Measurements from ENCODE around the gene CDKN2B-AS1.
A peak's percentile ranks its signal among the peaks of the same experiment; 100 is the strongest.

The CDKN2B-AS1 gene

DNA sequence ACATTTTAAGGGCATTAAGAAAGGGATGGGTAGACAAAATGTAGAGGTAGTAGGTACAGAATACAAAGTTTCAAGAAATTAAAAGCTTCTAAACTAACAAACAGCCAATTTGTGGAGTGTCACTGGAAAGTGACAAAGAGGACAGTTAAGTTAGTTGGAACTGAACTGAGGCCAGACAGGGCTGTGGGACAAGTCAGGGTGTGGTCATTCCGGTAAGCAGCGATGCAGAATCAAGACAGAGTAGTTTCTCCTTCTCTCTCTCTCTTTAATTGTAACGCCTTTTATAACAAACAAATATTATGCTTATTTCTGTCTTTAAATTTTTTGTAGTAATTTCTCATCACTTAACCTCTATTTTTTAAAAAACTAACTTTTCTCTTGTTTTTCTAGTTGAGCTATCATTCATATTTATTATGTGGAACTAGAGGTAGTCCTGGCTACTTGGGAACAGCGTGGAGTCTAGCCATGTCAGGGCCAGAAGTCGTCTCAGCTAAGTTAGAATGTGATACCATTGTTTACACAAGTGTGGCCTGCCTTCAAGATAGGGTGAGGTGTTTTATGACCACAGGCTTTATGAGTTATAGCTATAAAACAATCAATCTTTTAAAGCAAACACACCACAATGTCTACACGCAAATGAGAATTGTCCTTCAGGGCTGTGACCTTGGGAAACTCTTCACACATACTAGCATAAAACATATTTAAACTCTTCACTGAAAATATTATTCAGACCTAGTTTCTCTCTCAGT, 129.8 kb downstream of the CDKN2B-AS1 start:
- no peak for DNase-seq

DNA sequence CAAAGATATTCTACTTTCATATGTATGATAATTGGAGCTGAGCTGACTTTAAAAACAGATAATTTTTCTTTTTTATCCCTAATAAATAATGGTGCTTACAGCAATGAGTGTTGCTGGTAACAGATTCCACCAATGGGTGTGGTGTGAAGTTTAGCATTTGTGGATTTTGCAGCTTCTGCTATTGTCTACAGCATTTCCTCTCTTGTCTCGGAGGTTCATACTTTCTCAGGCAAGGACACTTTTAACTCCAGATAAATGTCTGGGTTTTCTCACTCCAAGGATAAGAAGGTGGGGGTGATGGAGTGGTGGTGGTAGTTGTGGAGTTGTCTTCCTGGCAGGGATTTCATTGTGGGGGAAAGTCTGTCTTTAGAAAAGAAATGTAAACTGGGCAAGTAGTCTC, 134.5 kb downstream of the CDKN2B-AS1 start:
- DNase-seq: no peak

DNA sequence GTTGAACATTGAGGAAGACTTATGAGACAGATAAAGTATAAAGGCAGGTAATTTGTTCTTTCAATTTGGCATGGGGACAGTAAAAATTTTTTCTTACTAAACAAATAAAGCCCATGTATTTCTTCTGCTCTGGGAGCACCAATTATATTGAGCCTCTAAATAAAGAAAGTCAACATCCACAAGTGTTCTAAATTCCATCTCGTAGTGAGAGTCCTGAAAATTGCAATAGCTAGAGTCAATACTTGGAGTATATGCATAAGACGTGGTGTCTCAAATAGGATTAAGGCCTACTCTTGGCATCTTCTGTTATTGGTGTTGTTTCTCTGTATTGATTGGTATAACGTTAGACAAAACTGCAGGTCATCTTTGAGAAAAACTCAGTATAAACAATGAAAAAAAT, 135.0 kb downstream of the CDKN2B-AS1 start:
- DNase-seq: no peak

DNA sequence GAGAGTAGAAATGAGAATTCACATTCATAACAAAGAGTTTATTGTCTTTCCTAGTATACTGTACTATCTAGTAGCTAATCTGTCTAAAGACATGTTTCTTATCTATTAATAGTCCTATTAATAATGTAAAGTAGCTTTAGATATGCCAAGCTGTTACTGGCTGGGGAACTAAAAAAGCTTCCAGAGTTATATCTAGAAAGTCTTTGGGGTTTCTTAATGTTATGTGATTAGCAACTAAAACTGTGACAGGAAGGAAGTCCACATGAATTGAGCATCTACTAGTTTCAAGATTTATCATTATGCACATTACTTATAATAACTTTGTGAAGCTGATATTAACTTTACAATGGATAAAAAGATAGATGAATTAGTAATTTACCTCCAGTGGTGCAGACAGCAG, 137.2 kb downstream of the CDKN2B-AS1 start:
- DNase-seq: no peak

DNA sequence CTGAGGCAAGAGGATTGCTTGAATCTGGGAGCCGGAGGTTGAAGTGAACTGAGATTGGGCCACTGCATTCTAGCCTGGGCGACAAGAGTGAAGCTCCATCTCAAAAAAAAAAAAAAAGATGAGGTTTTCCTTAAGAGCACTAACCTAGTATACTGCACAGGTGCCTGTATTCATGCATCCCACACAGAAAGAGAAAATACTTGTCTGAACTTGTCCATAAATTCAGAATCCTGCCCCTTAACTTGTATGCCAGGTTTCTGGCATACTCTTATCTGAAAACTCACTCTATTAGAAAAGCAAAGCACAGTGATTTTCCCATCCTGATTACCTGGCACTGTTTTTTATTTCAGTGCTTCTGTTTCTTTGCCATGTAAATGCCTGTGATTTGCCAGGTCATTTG, 139.8 kb downstream of the CDKN2B-AS1 start:
- DNase-seq: no peak

DNA sequence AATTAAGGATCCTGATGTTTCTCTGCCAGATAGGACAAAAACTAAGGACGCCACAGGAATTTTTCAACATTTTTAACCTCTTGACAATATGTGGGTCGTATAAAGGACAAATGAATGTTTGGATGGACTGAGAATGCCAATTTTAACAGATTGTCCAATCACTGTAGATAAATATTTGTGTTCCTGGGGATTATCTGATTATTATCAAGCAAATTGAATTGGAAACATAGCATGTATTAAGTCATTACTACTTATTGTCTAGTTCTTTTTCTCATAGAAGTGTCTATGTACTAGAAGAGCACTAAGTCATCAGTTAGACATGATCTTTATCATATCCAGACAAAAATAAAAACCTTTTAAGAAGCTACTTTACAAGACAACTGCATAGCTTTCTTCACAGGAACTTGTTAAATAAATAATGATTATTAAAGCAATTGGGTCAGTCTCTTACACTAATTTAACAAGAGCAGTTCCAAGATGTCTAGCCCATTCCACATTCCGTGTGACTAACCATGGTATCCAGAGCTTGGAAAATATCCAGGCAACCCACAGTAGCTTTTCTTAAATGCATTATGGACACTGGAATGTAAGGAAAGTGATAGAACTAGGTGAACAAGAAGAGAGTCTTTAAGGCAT, 142.0 kb downstream of the CDKN2B-AS1 start:
- no peak for DNase-seq

DNA sequence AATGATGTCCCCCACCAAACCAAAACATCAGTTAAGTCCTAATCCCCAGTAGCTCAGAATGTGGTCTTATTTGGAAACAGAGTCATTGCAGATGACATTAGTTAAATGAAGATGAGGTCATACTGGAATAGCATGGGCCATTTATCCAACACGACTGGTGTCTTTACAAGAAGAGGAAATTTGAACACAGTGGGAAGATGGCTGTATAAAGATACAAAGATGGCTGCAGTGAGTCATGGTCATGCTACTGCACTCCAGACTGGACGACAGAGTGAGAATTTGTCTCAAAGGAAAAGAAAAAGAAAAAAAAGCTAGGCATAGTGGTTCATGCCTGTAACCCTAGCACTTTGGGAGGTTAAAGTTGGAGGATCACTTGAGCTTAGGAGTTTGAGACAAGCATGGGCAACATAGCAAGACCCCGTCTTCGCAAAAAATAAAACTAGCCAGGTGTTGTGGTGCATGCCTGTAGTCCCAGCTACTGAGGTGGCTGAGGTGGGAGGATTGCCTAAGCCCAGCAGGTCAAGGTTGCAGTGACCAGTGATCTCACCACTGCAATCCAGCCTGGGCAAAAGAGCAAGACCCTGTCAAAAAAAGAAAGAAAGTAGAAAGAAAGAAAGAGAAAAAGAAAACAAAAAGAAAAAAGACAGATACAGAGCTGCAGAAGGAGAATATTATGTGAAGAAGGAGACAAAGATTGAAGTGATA, 144.5 kb downstream of the CDKN2B-AS1 start:
- DNase-seq: peak; percentile 68

DNA sequence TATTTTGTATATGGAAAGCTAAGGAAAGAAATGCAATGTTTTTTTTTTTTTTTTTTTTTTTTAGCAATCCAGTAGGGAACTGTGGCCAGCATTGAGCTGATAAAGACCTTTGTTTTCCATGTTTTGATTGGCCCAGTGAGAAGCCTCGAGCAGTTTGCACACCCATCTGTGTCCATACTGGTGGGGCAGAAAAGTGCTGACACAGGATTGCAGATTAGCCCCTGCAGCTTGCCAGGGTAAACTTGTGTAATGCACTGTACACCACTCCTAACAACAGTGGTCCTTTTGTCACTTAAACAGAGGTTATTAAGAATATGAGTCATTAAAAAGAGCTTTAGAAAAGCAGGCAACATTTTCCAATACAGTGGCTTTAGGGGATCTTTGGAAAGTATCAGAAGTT, 147.3 kb downstream of the CDKN2B-AS1 start:
- DNase-seq: no peak

DNA sequence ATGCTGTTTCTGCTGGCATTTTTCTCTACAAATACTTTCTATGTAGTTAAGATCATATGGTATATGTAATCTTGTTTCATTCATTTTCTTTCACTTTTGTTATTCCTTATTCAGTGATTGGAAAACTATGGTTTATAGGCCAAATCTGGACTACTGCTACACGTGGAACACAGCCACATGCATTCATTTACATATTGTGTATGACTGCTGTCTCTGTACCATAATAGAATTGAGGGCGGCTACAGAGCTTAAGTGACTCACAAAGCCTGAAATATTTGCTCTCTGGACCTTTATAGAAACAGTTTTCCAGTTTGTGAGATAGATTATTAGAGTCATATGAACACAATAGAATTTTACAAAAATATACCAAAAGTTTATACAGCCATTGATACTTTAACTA, 148.1 kb downstream of the CDKN2B-AS1 start:
- peak; percentile 65 for DNase-seq

DNA sequence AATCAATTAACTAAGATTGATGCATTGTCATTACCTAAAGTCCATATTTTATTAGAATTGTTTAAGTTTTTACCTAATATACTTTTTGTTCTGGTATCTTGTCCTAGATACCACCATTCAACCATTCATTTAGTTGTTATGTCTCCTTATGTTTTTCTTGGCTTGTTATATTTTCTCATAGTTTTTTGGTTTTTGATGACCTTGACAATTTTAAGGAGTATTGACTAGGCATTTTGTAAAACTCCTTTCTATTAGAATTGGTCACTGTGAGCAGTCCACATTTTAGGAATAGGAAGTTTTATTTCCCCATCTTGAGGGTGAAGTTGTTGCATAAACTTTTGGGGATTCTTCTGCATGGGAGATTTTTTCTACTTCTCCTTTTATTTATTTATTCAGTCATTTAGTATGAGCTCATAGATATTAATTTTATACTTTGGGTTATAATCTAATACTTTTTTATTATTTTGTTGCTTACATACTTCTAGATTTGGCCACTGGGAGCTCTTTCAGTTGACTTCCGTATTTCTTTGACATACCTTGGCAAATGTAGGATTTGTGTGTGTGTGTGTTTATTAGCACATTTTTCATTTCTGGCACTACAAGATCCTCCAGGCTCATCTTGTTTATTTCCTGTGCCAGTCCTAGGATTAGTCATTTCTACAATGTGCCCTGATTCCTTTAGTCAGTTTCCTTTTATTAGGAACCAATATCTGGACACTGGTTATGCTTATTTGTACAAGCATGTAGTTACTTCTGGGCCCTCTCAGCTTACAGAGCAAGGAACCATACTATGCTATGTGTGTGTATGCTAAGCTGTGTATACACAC, 149.4 kb downstream of the CDKN2B-AS1 start:
- peak; percentile 73 for DNase-seq

DNA sequence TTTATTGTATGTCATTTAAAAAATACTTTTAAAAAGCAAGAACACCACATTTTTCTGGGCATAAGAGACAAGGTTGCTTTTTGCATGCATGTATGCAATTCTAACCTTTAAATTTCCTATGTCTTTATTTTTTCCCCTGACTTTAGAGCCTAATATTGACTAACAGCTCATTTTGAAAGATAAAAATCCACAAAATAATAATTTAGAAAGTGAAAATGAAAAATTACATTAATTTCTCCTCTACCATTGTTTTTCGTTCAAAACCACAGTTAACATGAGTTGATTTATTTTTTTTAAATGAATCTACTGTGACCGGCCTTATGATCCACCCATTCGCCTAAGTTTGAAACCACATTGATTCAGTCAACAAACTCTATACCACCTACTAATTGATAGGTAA, 152.0 kb downstream of the CDKN2B-AS1 start:
- peak; percentile 43 for DNase-seq

DNA sequence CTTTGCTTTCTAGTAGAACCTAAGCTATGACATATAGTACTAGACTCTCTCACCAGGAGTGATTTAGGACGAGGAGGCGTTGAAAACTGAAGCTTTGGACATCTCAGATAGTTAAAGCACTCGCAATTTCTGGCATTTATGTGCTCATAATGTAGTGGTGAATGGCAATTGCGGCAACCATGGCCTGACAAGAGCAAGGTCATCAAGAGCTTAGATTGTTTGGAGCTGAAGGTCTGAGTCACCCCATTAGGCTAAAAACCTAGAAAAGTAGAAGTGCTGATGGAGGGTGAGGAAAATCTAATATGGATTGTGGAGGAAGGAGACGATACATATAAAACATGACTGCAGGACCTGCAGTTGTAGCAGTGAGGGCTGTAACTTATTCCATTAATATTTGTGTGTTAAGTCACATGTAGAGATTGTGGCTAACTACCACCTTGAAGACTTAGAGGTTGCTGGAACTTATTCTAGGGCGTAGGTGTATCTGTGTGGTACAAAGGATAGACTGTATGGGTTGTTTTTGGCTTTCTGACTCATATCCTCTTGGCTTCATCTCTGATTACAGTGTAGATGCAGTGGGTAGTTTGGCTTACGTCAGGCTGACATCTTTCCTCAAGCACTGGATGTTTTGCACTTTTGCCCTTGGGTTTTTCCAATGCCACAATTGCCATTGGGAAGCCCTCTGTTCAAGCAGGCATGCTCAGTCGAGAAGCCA, 153.4 kb downstream of the CDKN2B-AS1 start:
- DNase-seq: peak; percentile 76

DNA sequence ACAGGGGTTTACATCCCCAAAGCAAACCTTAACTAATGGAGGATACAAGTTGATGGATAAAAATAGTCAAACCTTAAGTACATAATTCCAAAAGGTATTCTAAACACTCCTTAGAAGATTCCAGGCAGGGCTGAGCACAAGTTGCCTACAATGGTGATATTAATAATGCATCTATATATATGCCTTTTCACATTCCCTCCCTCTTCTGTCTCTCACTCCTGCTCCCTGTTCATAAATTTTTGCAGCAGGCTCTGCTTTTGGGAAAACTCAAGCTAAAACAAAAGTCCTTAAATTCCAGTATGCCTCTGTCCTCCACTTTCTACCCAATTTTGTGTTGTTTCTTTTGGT, 153.9 kb downstream of the CDKN2B-AS1 start:
- no peak for DNase-seq

DNA sequence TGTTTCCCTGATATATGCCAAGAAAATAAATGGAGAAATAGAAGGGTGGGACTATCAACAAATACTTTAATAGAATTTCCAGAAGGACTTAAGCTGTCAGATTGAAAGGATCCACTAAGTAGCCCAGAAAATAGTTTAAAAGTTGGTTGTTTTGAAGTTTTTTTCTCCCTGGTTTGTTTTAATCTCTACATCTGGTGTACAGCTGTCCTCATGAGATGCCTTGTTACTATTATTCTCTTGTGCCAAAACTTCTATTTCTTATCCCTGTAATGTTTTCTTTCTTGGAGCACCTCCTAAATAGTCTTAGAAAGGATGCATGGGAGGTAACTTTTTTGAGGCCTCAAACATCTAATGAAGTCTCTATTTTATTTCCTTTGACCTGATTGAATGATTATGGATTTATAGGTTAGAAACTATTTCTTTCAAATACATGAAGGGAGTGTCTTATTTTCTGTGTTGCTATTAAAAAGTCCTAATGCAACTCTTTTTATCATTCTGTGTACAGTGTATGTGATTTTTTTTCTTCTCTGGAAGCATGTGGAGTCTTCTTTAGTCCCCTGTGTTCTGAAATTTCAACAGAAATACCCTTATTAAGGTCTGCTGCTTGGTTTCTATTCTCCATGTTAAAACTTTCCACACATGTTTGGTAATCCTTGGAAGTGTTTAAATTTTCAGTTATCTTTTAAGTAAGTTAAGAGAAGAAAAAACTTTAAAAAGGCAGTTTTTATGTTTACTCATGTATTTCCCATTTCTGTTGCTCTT, 154.5 kb downstream of the CDKN2B-AS1 start:
- no peak for DNase-seq

DNA sequence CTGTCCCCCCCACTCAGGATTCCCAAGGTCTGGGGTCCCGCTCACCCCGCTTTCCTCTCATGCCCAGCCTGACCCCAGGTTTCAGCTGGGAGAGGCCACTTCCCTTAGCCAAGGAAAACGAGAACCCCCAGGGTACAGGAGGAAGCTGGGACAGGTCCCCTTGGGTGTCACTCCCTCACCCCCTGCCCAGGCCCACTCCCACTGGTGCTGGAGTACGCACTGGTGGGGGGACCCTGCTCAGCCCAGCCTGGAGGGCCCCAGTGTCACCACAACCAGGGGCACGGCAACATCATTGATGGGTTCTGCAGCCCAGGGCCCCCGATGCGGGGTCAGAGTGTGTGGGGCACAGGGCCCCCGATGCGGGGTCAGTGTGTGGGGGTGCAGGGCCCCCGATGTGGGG, 159.5 kb downstream of the CDKN2B-AS1 start:
- no peak for DNase-seq

DNA sequence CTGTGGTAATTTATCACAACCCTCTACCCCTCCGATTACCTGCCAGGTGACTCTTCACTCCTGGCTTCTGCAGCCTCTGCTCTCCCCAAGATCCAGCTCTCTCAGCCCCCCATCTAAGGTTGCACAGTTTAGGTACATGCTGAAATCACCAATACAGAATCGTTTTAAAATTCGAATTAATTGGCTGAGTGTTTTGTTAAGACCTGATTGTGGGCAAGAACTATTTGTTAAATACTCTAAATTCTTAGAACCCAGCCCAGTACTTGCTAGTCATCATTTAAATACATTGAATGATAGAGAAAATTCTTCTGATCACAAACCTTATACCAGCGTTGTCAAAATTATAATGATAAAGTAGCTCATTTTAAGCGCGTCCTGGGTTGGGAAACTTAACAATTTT, 162.0 kb downstream of the CDKN2B-AS1 start:
- DNase-seq: no peak

DNA sequence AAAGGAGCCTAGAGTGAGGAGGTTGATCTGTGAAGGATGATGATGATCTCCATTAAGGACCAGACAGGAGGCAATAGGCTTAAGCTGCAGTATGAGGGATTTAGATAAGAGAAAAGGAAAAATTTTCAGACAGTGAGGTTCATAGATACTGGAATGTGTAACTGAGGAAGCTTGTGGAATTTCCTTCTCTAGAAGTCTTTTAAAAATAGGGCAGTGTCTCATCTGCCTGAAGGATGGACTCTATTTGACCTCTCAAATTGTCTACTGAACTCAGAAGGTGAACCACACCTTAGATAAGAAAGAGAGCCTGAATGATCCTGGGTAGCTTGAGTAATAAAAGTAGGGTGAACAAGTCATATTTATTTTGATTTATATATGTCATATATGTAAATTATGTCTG, 162.7 kb downstream of the CDKN2B-AS1 start:
- no peak for DNase-seq

DNA sequence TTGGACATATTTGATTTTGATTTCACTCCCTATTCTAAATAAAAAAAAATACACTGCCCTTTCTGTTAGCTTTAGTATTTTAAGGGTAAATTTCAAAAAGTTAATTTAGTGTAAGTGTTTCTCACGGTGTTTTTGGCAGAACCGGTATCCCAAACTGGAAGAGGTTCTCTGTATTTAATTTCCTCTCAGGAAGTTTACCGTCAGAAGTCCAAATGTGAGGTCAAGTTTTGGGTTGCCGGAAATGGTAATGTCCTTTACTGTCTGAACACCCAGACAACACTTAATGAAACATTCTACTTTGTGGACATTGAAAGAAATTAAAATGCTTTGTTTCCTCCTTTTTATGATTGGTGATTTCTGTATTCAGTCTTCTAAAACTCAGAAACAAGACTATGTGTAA, 163.2 kb downstream of the CDKN2B-AS1 start:
- no peak for DNase-seq

DNA sequence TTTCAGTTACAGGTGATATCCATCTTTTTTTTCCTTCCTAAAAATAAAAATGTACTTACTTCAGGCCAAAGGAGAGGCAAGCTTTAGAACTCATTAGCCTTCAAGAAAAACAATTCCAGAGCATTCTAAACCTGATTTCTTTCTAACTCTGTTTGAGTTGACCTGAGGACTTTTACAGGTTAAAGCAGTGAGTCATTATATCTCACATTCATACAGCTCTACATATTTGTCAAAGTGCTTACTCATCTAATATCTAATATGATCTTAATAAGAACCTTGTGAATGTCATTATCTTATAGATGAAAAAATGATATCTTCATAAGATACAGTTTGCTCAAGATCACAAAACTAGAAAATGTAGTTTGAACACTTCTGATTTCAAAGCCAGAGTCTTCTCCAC, 163.7 kb downstream of the CDKN2B-AS1 start:
- no peak for DNase-seq

DNA sequence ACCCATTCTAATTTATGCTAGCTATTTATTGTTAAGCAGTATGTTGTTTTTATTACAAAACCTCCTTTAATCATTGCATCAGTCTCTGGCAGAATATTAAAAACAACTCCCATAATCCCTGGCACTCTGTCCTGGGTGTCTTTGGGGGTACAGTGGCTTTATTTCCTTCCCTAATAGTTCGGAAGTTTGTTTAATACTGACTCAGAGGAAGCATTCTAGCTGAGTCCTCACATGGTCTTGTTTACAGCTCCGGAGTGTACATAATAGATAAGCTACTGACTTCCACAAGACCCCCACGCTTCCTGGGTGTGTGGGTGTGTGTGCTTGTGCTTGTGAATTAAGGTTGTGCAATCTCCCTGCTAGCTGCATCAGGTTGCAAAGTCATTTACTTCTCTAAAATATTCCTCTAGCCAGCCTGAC, 164.3 kb downstream of the CDKN2B-AS1 start:
- DNase-seq: peak; percentile 94

DNA sequence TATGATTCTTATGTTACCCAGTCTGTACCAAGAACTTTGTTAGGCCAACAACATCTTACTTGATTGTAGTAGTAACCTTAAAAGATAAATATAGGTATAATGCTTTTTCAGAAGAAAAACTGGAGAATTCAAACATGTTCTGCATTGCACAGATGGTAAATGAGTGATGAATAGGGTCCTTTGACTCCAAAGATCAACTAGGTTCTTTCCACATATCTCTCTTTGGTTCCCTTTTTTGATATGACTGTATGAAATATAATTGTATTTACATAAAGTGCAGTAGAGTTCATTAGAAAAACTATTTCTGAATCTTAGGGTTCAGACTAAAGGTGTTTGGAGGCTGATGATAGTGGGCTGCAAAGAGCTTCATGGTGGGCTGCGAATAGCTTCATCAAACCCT, 165.0 kb downstream of the CDKN2B-AS1 start:
- peak; percentile 75 for DNase-seq

DNA sequence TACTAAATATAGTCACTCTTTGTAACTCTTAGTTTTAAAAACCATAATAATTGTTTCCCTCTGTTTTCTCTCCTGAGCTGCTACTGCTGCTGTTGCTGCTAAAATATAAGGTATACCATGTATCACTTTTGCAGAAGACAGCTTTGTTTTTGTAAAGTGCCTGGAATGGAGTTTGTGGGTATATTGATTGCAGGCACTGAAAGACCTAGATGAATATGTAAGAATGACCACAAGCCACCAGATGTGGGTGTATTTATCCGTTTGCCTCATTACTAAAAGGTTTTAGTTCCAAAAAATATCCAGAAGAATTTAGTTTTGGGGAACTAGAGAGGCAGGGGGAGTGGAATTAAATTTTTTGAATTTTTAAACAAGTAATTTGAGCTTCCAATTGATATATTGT, 165.6 kb downstream of the CDKN2B-AS1 start:
- DNase-seq: peak; percentile 49

Data from inflammatory macrophage treated with lipopolysaccharide for 4 hours (primary cell).